WTC11 (cell line): ENCODE results near the gene HAUS5. TPM values are rescaled to one million over a fixed set of nuclear protein-coding genes. Genes with fewer than 3 reads are reported as not detected.
A peak's percentile ranks its signal among the peaks of the same experiment; 100 is the strongest.

ENCODE experiments used
- ATAC-seq: fragments of 200-7000 bp; cut with Tn5 transposase; 2 replicates; pipeline ENCODE4 v1.10.0; 2021; ENCODE audit warnings: mild to moderate bottlenecking, moderate library complexity
- CTCF ChIA-PET: fragments of 300-600 bp; sonication (Branson Sonifier 250); formaldehyde crosslinking; loops from one replicate; lab custom pipeline; 2021; ENCODE audit warnings: antibody characterized with exemption; lab: Charles Lee
- POLR2A ChIA-PET: fragments of 350-600 bp; sonication (Branson Sonifier 250); formaldehyde crosslinking; loops from one replicate; lab custom pipeline; 2021; ENCODE audit warnings: antibody characterized with exemption; lab: Charles Lee
- DNase-seq: peaks from one replicate; pipeline ENCODE4 v3.0.0; 2021; ENCODE audit warnings: low spot score
- H3K27ac Mint-ChIP-seq: 2 replicates; pipeline ENCODE4 v1.8.0; 2021; ENCODE audit warnings: mixed read lengths
- H3K27me3 Mint-ChIP-seq: 2 replicates; pipeline ENCODE4 v1.8.0; 2021; ENCODE audit warnings: low read depth, mild to moderate bottlenecking, moderate library complexity, mixed read lengths
- H3K36me3 Mint-ChIP-seq: 2 replicates; pipeline ENCODE4 v1.8.0; 2021; ENCODE audit warnings: mixed read lengths
- H3K4me1 Mint-ChIP-seq: 2 replicates; pipeline ENCODE4 v1.8.0; 2022; ENCODE audit warnings: mixed read lengths
- H3K4me3 Mint-ChIP-seq: 2 replicates; pipeline ENCODE4 v1.8.0; 2021; ENCODE audit warnings: mild to moderate bottlenecking, moderate library complexity, mixed read lengths
- H3K9me3 Mint-ChIP-seq: 2 replicates; pipeline ENCODE4 v1.8.0; 2021; ENCODE audit warnings: mixed read lengths
- ATF1 ChIP-seq: sonication (generic); formaldehyde crosslinking; IDR thresholded peaks from 2 replicates; pipeline ENCODE4 v1.8.1; 2023; ENCODE audit warnings: mild to moderate bottlenecking, moderate library complexity, missing genetic modification reagents
- ATF3 ChIP-seq: sonication (generic); formaldehyde crosslinking; conservative IDR thresholded peaks from 2 replicates; pipeline ENCODE4 v1.8.1; 2022; ENCODE audit warnings: mild to moderate bottlenecking, missing genetic modification reagents
- ATF6 ChIP-seq: sonication (generic); formaldehyde crosslinking; IDR thresholded peaks from 2 replicates; pipeline ENCODE4 v1.8.1; 2023; ENCODE audit warnings: mild to moderate bottlenecking, missing genetic modification reagents
- CTCF ChIP-seq: fragments of 200-600 bp; IDR thresholded peaks from 2 replicates; pipeline ENCODE4 v1.8.0; 2022; ENCODE audit warnings: antibody characterized with exemption
- EMX1 ChIP-seq: fragments of 250-450 bp; sonication (Bioruptor Pico); IDR thresholded peaks from 2 replicates; pipeline ENCODE4 v1.8.0; 2021; ENCODE audit warnings: mild to moderate bottlenecking
- MYBL2 ChIP-seq: sonication (generic); formaldehyde crosslinking; IDR thresholded peaks from 2 replicates; pipeline ENCODE4 v1.8.1; 2023; ENCODE audit warnings: mild to moderate bottlenecking, moderate library complexity, missing genetic modification reagents
- NR1H2 ChIP-seq: sonication (generic); formaldehyde crosslinking; IDR thresholded peaks from 2 replicates; pipeline ENCODE4 v1.9.0; 2021; ENCODE audit warnings: mild to moderate bottlenecking, moderate library complexity, missing genetic modification reagents
- NR3C1 ChIP-seq: sonication (generic); formaldehyde crosslinking; conservative IDR thresholded peaks from 2 replicates; pipeline ENCODE4 v1.8.1; 2023; ENCODE audit warnings: low read depth, mild to moderate bottlenecking, missing genetic modification reagents
- OVOL2 ChIP-seq: fragments of 250-450 bp; sonication (Bioruptor Pico); IDR thresholded peaks from 2 replicates; pipeline ENCODE4 v1.9.0; 2021; ENCODE audit warnings: mild to moderate bottlenecking, borderline replicate concordance
- PRDM15 ChIP-seq: sonication (generic); formaldehyde crosslinking; IDR thresholded peaks from 2 replicates; pipeline ENCODE4 v1.8.0; 2022; ENCODE audit warnings: missing genetic modification reagents
- RORB ChIP-seq: fragments of 250-450 bp; sonication (Bioruptor Pico); IDR thresholded peaks from 2 replicates; pipeline ENCODE4 v1.9.0; 2021; ENCODE audit warnings: mild to moderate bottlenecking
- SOX15 ChIP-seq: fragments of 250-450 bp; sonication (Bioruptor Pico); IDR thresholded peaks from 2 replicates; pipeline ENCODE4 v1.9.0; 2021; ENCODE audit warnings: mild to moderate bottlenecking
- USF2 ChIP-seq: sonication (generic); formaldehyde crosslinking; IDR thresholded peaks from 2 replicates; pipeline ENCODE4 v1.8.1; 2023; ENCODE audit warnings: mild to moderate bottlenecking, missing genetic modification reagents, moderate library complexity
- ZNF121 ChIP-seq: sonication (generic); formaldehyde crosslinking; IDR thresholded peaks from 2 replicates; pipeline ENCODE4 v1.8.0; 2023; ENCODE audit warnings: missing genetic modification reagents
- ZNF263 ChIP-seq: sonication (generic); formaldehyde crosslinking; IDR thresholded peaks from 2 replicates; pipeline ENCODE4 v1.8.1; 2022; ENCODE audit warnings: low read depth, mild to moderate bottlenecking, moderate library complexity, missing genetic modification reagents
- ZNF396 ChIP-seq: fragments of 250-450 bp; sonication (Bioruptor Pico); IDR thresholded peaks from 2 replicates; pipeline ENCODE4 v1.8.0; 2021; ENCODE audit warnings: mild to moderate bottlenecking, moderate library complexity, borderline replicate concordance
- total RNA-seq: library from RNA; stranded (reverse); gene quantifications from 3 replicates; pipeline ENCODE4 v1.2.3, GENCODE V29; 2021

HAUS5 gene
- total RNA-seq, 1 experiment from 2014 or later, result 25.4 TPM

GRCh38 chr19:35655600-35655999 is 43.1 kb downstream of the HAUS5 start (continued):
- TF ChIP-seq OVOL2 (CRISPR knock-in tag) (no peak), USF2 (CRISPR knock-in tag) (no peak), ATF1 (CRISPR knock-in tag) (no peak)

- ChIA-PET CTCF (no interaction called here), POLR2A (interaction anchor here (0.6 kb wide), 1 partner anchor 44 kb away, joined by 3 read pairs; the partner anchor contains the start of gene HAUS5)
- Mint-ChIP-seq H3K9me3 (no peaks in the 10 kb centered on the region), H3K4me3 (no peak overlapping the region), H3K27me3 (no peaks in the 10 kb centered on the region), H3K27ac (no peak overlapping the region), H3K4me1 (no peaks in the 10 kb centered on the region), H3K36me3 (peaks cover 54% of the 10 kb centered on the region)
- DNase-seq (no peak), ATAC-seq (no peak)
- TF ChIP-seq ZNF396 (CRISPR knock-in tag) (no peak), PRDM15 (no peak), ATF6 (CRISPR knock-in tag) (no peak), NR3C1 (no peak), ZNF121 (CRISPR knock-in tag) (no peak), RORB (CRISPR knock-in tag) (no peak), NR1H2 (CRISPR knock-in tag) (no peak), ZNF263 (no peak), SOX15 (CRISPR knock-in tag) (no peak)
Observed at GRCh38 chr19:35656700-35657099, 44.2 kb downstream of the HAUS5 start.

- CTCF ChIA-PET, result interaction anchor here (0.9 kb wide), 1 partner anchor 10 kb away, joined by 4 read pairs; the partner anchor contains the start of gene COX6B1
- peaks cover 48% of the 10 kb centered on the region for H3K36me3 Mint-ChIP-seq
- 0 out of 2 replicates have a peak, but pooled peaks have one; percentile 19 for TF ChIP-seq CTCF
- TF ChIP-seq EMX1 (CRISPR knock-in tag), result no peak
- no peak for TF ChIP-seq ATF3
- no peak for TF ChIP-seq MYBL2 (CRISPR knock-in tag)
- TF ChIP-seq, all 79 proteins: peak for 1
- ATAC-seq (peak; percentile 55; the same call in 1 of the 2 replicates), DNase-seq (no peak)
- POLR2A ChIA-PET, result no interaction called here
- Mint-ChIP-seq H3K4me3 (no peak overlapping the region), H3K27ac (no peak overlapping the region), H3K4me1 (no peaks in the 10 kb centered on the region), H3K9me3 (no peaks in the 10 kb centered on the region), H3K27me3 (no peaks in the 10 kb centered on the region)
Observed at GRCh38 chr19:35657904-35658700, 45.6 kb downstream of the HAUS5 start.
